HEK293 (cell line): ENCODE data around the gene WDR74.

Experiments
- ELK4 ChIP-seq: IDR thresholded peaks from 2 replicates; pipeline ENCODE4 v1.6.1; 2011; ENCODE audit warnings: mild to moderate bottlenecking, low read depth, low read length, borderline replicate concordance
- IKZF3 ChIP-seq: fragments of 450-650 bp; IDR thresholded peaks from 2 replicates; pipeline ENCODE4 v1.5.0; 2018; ENCODE audit warnings: missing biosample characterization, mild to moderate bottlenecking, missing genetic modification characterization, moderate library complexity
- KLF16 ChIP-seq: fragments of 450-650 bp; formaldehyde crosslinking; IDR thresholded peaks from 2 replicates; pipeline ENCODE4 v1.5.1; 2017; ENCODE audit warnings: missing biosample characterization, missing genetic modification characterization
- PATZ1 ChIP-seq: fragments of 450-650 bp; formaldehyde crosslinking; IDR thresholded peaks from 2 replicates; pipeline ENCODE4 v1.5.1; 2016; ENCODE audit warnings: missing biosample characterization, missing genetic modification characterization
- PRDM6 ChIP-seq: fragments of 450-650 bp; formaldehyde crosslinking; IDR thresholded peaks from 2 replicates; pipeline ENCODE4 v1.5.1; 2017; ENCODE audit warnings: missing biosample characterization, missing genetic modification characterization
- REST ChIP-seq: fragments of 450-650 bp; formaldehyde crosslinking; IDR thresholded peaks from 2 replicates; pipeline ENCODE4 v1.5.1; 2016; ENCODE audit warnings: missing biosample characterization, missing genetic modification characterization
- SALL2 ChIP-seq: fragments of 450-650 bp; formaldehyde crosslinking; IDR thresholded peaks from 2 replicates; pipeline ENCODE4 v1.5.0; 2017; ENCODE audit warnings: missing biosample characterization, mild to moderate bottlenecking, missing genetic modification characterization, borderline replicate concordance
- SCRT2 ChIP-seq: fragments of 450-650 bp; formaldehyde crosslinking; IDR thresholded peaks from 2 replicates; pipeline ENCODE4 v1.5.1; 2016; ENCODE audit warnings: missing biosample characterization, missing genetic modification characterization
- ZFHX2 ChIP-seq: fragments of 450-650 bp; formaldehyde crosslinking; conservative IDR thresholded peaks from 2 replicates; pipeline ENCODE4 v1.5.1; 2016; ENCODE audit warnings: missing biosample characterization, missing genetic modification characterization
- ZFP37 ChIP-seq: fragments of 450-650 bp; formaldehyde crosslinking; IDR thresholded peaks from 2 replicates; pipeline ENCODE4 v1.5.1; 2016; ENCODE audit warnings: missing biosample characterization, missing genetic modification characterization
- ZFP69B ChIP-seq: fragments of 450-650 bp; formaldehyde crosslinking; IDR thresholded peaks from 2 replicates; pipeline ENCODE4 v1.5.1; 2016; ENCODE audit warnings: missing biosample characterization, missing genetic modification characterization
- ZNF169 ChIP-seq: fragments of 450-650 bp; formaldehyde crosslinking; IDR thresholded peaks from 2 replicates; pipeline ENCODE4 v1.5.1; 2016; ENCODE audit warnings: missing biosample characterization, missing genetic modification characterization
- ZNF175 ChIP-seq: fragments of 450-650 bp; formaldehyde crosslinking; IDR thresholded peaks from 2 replicates; pipeline ENCODE4 v1.5.1; 2016; ENCODE audit warnings: missing biosample characterization, missing genetic modification characterization
- ZNF202 ChIP-seq: fragments of 450-650 bp; formaldehyde crosslinking; IDR thresholded peaks from 2 replicates; pipeline ENCODE4 v1.5.1; 2016; ENCODE audit warnings: missing biosample characterization, missing genetic modification characterization, borderline replicate concordance
- ZNF324 ChIP-seq: fragments of 450-650 bp; formaldehyde crosslinking; IDR thresholded peaks from 2 replicates; pipeline ENCODE4 v1.5.1; 2016; ENCODE audit warnings: missing biosample characterization, missing genetic modification characterization
- ZNF416 ChIP-seq: fragments of 450-650 bp; formaldehyde crosslinking; IDR thresholded peaks from 2 replicates; pipeline ENCODE4 v1.5.1; 2016; ENCODE audit warnings: missing biosample characterization, missing genetic modification characterization
- ZNF426 ChIP-seq: fragments of 450-650 bp; formaldehyde crosslinking; IDR thresholded peaks from 2 replicates; pipeline ENCODE4 v1.5.1; 2017; ENCODE audit warnings: missing biosample characterization, missing genetic modification characterization, mild to moderate bottlenecking, inconsistent platforms, moderate library complexity
- ZNF501 ChIP-seq: fragments of 450-650 bp; formaldehyde crosslinking; IDR thresholded peaks from 2 replicates; pipeline ENCODE4 v1.5.1; 2016; ENCODE audit warnings: missing biosample characterization, missing genetic modification characterization
- ZNF514 ChIP-seq: fragments of 450-650 bp; formaldehyde crosslinking; IDR thresholded peaks from 2 replicates; pipeline ENCODE4 v1.5.1; 2016; ENCODE audit warnings: missing biosample characterization, missing genetic modification characterization
- ZNF529 ChIP-seq: fragments of 450-650 bp; formaldehyde crosslinking; IDR thresholded peaks from 2 replicates; pipeline ENCODE4 v1.5.1; 2017; ENCODE audit warnings: missing genetic modification characterization, missing biosample characterization; ENCODE audit not compliant: insufficient replicate concordance
- ZNF549 ChIP-seq: fragments of 450-650 bp; IDR thresholded peaks from 2 replicates; pipeline ENCODE4 v1.5.1; 2018; ENCODE audit warnings: missing biosample characterization, missing genetic modification characterization, mild to moderate bottlenecking, inconsistent platforms, moderate library complexity
- ZNF571 ChIP-seq: fragments of 450-650 bp; formaldehyde crosslinking; IDR thresholded peaks from 2 replicates; pipeline ENCODE4 v1.5.0; 2017; ENCODE audit warnings: missing biosample characterization, missing genetic modification characterization
- ZSCAN23 ChIP-seq: fragments of 450-650 bp; formaldehyde crosslinking; IDR thresholded peaks from 2 replicates; pipeline ENCODE4 v1.5.1; 2016; ENCODE audit warnings: missing biosample characterization, missing genetic modification characterization
- TF ChIP-seq, protein P1 (sequence below): fragments of 450-650 bp; IDR thresholded peaks from 2 replicates; pipeline ENCODE4 v1.5.1; 2018; ENCODE audit warnings: missing biosample characterization, missing genetic modification characterization
- TF ChIP-seq, protein P2 (sequence below): fragments of 450-650 bp; formaldehyde crosslinking; IDR thresholded peaks from 2 replicates; pipeline ENCODE4 v1.5.0; 2017; ENCODE audit warnings: missing biosample characterization, missing genetic modification characterization, borderline replicate concordance
- TF ChIP-seq, protein P3 (sequence below): fragments of 450-650 bp; formaldehyde crosslinking; IDR thresholded peaks from 2 replicates; pipeline ENCODE4 v1.5.1; 2016; ENCODE audit warnings: missing biosample characterization, missing genetic modification characterization

The WDR74 gene

GRCh38 chr11:62805076-62805892, 34.1 kb downstream of the WDR74 start, which contains the start of gene NXF1 (continued):
- TF ChIP-seq ZNF549 (tag by site-specific recombination) (no peak), ZNF514 (tag by site-specific recombination) (no peak), ZNF426 (tag by site-specific recombination) (no peak), SCRT2 (tag by site-specific recombination) (no peak), ZNF169 (tag by site-specific recombination) (no peak), ZFP37 (tag by site-specific recombination) (no peak), ZSCAN23 (tag by site-specific recombination) (no peak), PATZ1 (tag by site-specific recombination) (peak; percentile 46; the same call in 1 of the 2 replicates), IKZF3 (no peak), ZNF175 (no peak), KLF16 (peak; percentile 87), PRDM6 (no peak), ZNF501 (tag by site-specific recombination) (0 out of 2 replicates have a peak, but pooled peaks have one; percentile 52), ZNF416 (tag by site-specific recombination) (no peak), ZNF202 (tag by site-specific recombination) (no peak), ZNF529 (tag by site-specific recombination) (no peak), ZNF571 (no peak), ZFHX2 (tag by site-specific recombination) (peak; percentile 73), ZNF324 (tag by site-specific recombination) (no peak), SALL2 (tag by site-specific recombination) (no peak), ELK4 (no peak), REST (tag by site-specific recombination) (0 out of 2 replicates have a peak, but pooled peaks have one; percentile 18), ZFP69B (tag by site-specific recombination) (no peak)
- TF ChIP-seq, protein P1, sequence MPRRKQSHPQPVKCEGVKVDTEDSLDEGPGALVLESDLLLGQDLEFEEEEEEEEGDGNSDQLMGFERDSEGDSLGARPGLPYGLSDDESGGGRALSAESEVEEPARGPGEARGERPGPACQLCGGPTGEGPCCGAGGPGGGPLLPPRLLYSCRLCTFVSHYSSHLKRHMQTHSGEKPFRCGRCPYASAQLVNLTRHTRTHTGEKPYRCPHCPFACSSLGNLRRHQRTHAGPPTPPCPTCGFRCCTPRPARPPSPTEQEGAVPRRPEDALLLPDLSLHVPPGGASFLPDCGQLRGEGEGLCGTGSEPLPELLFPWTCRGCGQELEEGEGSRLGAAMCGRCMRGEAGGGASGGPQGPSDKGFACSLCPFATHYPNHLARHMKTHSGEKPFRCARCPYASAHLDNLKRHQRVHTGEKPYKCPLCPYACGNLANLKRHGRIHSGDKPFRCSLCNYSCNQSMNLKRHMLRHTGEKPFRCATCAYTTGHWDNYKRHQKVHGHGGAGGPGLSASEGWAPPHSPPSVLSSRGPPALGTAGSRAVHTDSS (tag by site-specific recombination): no peak
- TF ChIP-seq, protein P2, sequence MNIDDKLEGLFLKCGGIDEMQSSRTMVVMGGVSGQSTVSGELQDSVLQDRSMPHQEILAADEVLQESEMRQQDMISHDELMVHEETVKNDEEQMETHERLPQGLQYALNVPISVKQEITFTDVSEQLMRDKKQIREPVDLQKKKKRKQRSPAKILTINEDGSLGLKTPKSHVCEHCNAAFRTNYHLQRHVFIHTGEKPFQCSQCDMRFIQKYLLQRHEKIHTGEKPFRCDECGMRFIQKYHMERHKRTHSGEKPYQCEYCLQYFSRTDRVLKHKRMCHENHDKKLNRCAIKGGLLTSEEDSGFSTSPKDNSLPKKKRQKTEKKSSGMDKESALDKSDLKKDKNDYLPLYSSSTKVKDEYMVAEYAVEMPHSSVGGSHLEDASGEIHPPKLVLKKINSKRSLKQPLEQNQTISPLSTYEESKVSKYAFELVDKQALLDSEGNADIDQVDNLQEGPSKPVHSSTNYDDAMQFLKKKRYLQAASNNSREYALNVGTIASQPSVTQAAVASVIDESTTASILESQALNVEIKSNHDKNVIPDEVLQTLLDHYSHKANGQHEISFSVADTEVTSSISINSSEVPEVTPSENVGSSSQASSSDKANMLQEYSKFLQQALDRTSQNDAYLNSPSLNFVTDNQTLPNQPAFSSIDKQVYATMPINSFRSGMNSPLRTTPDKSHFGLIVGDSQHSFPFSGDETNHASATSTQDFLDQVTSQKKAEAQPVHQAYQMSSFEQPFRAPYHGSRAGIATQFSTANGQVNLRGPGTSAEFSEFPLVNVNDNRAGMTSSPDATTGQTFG (tag by site-specific recombination): no peak
- TF ChIP-seq, protein P3, sequence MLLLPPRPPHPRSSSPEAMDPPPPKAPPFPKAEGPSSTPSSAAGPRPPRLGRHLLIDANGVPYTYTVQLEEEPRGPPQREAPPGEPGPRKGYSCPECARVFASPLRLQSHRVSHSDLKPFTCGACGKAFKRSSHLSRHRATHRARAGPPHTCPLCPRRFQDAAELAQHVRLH (tag by site-specific recombination): no peak
